Neural cell (in vitro differentiated cells): ENCODE data around the gene ARHGEF25. TPM values are rescaled to one million over a fixed set of nuclear protein-coding genes. Genes with fewer than 3 reads are reported as not detected.
"Not testable (repeated sequence)": the region's sequence is repeated elsewhere in the genome, so short reads cannot be mapped to it uniquely, and the experiment has no call there.

Source experiments
- H2AFZ ChIP-seq: fragments of 200-600, 300-800 bp; sonication (generic), shearing (Covaris generic); 2 replicates; pipeline ENCODE4 v1.6.0; 2014; ENCODE audit warnings: low read depth, mild to moderate bottlenecking, antibody characterized with exemption, low read length, moderate library complexity
- H3F3A ChIP-seq: fragments of 200-600 bp; shearing (Covaris generic); 2 replicates; pipeline ENCODE4 v1.6.1; 2016; ENCODE audit warnings: mild to moderate bottlenecking, moderate library complexity, mixed read lengths, antibody characterized with exemption, low read length; ENCODE audit not compliant: insufficient read depth, poor library complexity, severe bottlenecking
- H3K27ac ChIP-seq: fragments of 200-600, 300-800 bp; sonication (generic), shearing (Covaris generic); 2 replicates; pipeline ENCODE4 v1.5.1; 2014; ENCODE audit warnings: mild to moderate bottlenecking, low read length, moderate library complexity
- H3K27me3 ChIP-seq: fragments of 300-800, 200-600 bp; sonication (generic), shearing (Covaris generic); 2 replicates; pipeline ENCODE4 v1.6.0; 2014; ENCODE audit warnings: mild to moderate bottlenecking, low read depth, low read length, moderate library complexity; ENCODE audit not compliant: insufficient read depth
- H3K36me3 ChIP-seq: fragments of 300-800, 200-600 bp; sonication (generic), shearing (Covaris generic); 2 replicates; pipeline ENCODE4 v1.5.1; 2014; ENCODE audit warnings: mild to moderate bottlenecking, antibody characterized with exemption, low read length, moderate library complexity; ENCODE audit not compliant: insufficient read depth
- H3K4me2 ChIP-seq: fragments of 300-800, 200-600 bp; sonication (generic), shearing (Covaris generic); 2 replicates; pipeline ENCODE4 v1.6.0; 2014; ENCODE audit warnings: mild to moderate bottlenecking, low read length
- H3K4me3 ChIP-seq: fragments of 300-800, 200-600 bp; sonication (generic), shearing (Covaris generic); 2 replicates; pipeline ENCODE4 v1.5.1; 2014; ENCODE audit warnings: mild to moderate bottlenecking, low read length, moderate library complexity
- H3K79me2 ChIP-seq: fragments of 200-600 bp; shearing (Covaris generic); replicated peaks from 2 replicates; pipeline ENCODE4 v1.6.0; 2014; ENCODE audit warnings: mild to moderate bottlenecking, low read length, moderate library complexity; ENCODE audit not compliant: insufficient read depth
- H3K9ac ChIP-seq: fragments of 300-800, 200-600 bp; sonication (generic), shearing (Covaris generic); 2 replicates; pipeline ENCODE4 v1.6.1; 2016; ENCODE audit warnings: mild to moderate bottlenecking, low read length, mixed read lengths
- H3K9me2 ChIP-seq: fragments of 200-600 bp; shearing (Covaris generic); 2 replicates; pipeline ENCODE4 v1.6.1; 2016; ENCODE audit warnings: mild to moderate bottlenecking, low read length, mixed read lengths; ENCODE audit not compliant: insufficient read depth
- H3K9me3 ChIP-seq: fragments of 200-600, 300-800 bp; sonication (generic), shearing (Covaris generic); 2 replicates; pipeline ENCODE4 v1.6.1; 2016; ENCODE audit warnings: mild to moderate bottlenecking, mixed run types, low read length, moderate library complexity, mixed read lengths
- H4K20me1 ChIP-seq: fragments of 200-600 bp; shearing (Covaris generic); 2 replicates; pipeline ENCODE4 v1.6.1; 2016; ENCODE audit warnings: mild to moderate bottlenecking, mixed run types; ENCODE audit not compliant: insufficient read depth
- MXI1 ChIP-seq: fragments of 450-650 bp; conservative IDR thresholded peaks from 2 replicates; pipeline ENCODE4 v1.6.1; 2014; ENCODE audit warnings: antibody characterized with exemption, mild to moderate bottlenecking; ENCODE audit not compliant: poor library complexity, severe bottlenecking
- RAD21 ChIP-seq: fragments of 450-650 bp; conservative IDR thresholded peaks from 2 replicates; pipeline ENCODE4 v1.6.1; 2014; ENCODE audit warnings: antibody characterized with exemption, mild to moderate bottlenecking, moderate library complexity
- SMC3 ChIP-seq: fragments of 450-650 bp; conservative IDR thresholded peaks from 2 replicates; pipeline ENCODE4 v1.6.1; 2014; ENCODE audit warnings: antibody characterized with exemption, mild to moderate bottlenecking, moderate library complexity; ENCODE audit not compliant: poor library complexity
- TAF1 ChIP-seq: IDR thresholded peaks from 2 replicates; pipeline ENCODE4 v1.6.1; 2012; ENCODE audit warnings: low read depth
- polyA plus RNA-seq: library from polyadenylated mRNA; depleted of rRNA; stranded (reverse); fragments of >200 nt; gene quantifications from 2 replicates; pipeline ENCODE4 v1.2.3, GENCODE V29; 2014
- TF ChIP-seq, protein P1 (sequence below): fragments of 450-650 bp; IDR thresholded peaks from 2 replicates; pipeline ENCODE4 v1.5.1; 2014; ENCODE audit warnings: antibody characterized with exemption, mild to moderate bottlenecking, moderate library complexity; ENCODE audit not compliant: poor library complexity, severe bottlenecking

ARHGEF25 gene
- polyA plus RNA-seq, 1 donor from 2014 or later = 12.9 TPM

DNA sequence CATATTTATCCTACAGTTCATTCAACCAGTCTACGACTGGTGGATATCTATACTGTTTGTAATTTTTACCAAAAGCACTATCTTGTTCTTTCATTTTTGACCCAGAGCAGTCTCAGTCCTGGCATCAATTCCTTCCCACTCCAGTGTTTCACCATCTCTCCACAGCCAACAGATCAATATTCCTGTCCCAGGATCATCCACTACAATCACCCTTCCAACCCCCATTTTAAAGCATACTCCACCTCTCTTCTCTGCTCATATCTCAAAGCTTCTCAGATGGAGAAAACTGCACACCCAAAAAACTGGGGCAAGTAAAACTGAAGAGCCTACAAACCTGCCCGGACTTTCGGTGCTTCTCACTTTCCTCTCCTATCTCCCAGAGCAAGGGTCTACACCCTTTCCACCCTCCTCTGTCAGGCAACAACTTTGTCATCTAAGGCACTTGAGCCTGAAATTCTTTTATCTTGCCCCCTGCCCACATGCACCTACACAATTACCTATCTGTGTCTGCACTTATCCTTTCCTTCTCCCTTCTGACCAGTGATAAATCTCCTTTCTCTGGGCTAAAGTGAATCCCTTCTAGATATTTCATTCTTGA is 24.3 kb upstream of the ARHGEF25 start:
- Histone ChIP-seq H3K79me2 (no peaks in the 10 kb centered on the region), H3F3A (no peaks in the 10 kb centered on the region), H3K36me3 (no peaks in the 10 kb centered on the region), H3K9ac (no peak overlapping the region), H3K4me3 (no peak overlapping the region), H3K27ac (no peak overlapping the region), H3K9me3 (no peaks in the 10 kb centered on the region), H3K4me2 (no peak overlapping the region), H4K20me1 (no peaks in the 10 kb centered on the region), H3K27me3 (no peaks in the 10 kb centered on the region), H3K9me2 (no peaks in the 10 kb centered on the region), H2AFZ (no peak overlapping the region)
- TF ChIP-seq, protein P1, sequence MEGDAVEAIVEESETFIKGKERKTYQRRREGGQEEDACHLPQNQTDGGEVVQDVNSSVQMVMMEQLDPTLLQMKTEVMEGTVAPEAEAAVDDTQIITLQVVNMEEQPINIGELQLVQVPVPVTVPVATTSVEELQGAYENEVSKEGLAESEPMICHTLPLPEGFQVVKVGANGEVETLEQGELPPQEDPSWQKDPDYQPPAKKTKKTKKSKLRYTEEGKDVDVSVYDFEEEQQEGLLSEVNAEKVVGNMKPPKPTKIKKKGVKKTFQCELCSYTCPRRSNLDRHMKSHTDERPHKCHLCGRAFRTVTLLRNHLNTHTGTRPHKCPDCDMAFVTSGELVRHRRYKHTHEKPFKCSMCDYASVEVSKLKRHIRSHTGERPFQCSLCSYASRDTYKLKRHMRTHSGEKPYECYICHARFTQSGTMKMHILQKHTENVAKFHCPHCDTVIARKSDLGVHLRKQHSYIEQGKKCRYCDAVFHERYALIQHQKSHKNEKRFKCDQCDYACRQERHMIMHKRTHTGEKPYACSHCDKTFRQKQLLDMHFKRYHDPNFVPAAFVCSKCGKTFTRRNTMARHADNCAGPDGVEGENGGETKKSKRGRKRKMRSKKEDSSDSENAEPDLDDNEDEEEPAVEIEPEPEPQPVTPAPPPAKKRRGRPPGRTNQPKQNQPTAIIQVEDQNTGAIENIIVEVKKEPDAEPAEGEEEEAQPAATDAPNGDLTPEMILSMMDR = no peak
- TF ChIP-seq RAD21 (no peak), MXI1 (no peak)

DNA sequence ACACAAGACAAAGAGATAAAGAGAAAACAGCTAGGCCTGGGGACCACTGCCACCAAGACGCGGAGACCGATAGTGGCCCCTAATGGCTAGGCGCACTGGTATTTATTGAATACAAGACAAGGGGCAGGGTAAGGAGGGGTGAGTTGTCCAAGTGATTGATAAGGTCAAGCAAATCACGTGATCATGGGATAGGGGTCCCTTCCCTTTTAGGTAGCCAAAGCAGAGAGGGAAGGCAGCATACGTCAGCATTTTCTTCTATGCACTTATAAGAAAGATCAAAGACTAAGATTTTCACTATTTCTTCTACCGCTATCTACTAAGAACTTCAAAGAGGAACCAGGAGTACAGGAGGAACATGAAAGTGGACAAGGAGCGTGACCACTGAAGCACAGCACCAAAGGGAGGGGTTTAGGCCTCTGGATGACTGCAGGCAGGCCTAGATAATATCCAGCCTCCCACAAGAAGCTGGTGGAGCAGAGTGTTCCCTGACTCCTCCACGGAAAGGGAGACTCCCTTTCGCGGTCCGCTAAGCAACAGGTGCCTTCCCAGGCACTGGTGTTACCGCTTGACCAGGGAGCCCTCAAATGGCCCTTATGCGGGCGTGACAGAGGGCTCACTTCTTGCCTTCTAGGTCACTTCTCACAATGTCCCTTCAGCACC is 22.2 kb upstream of the ARHGEF25 start:
- H2AFZ ChIP-seq, H3K9me2 ChIP-seq, H4K20me1 ChIP-seq, H3K4me3 ChIP-seq, H3K4me2 ChIP-seq, H3F3A ChIP-seq, H3K36me3 ChIP-seq, H3K27ac ChIP-seq, H3K9ac ChIP-seq, H3K27me3 ChIP-seq, H3K9me3 ChIP-seq, H3K79me2 ChIP-seq: not testable (repeated sequence)

DNA sequence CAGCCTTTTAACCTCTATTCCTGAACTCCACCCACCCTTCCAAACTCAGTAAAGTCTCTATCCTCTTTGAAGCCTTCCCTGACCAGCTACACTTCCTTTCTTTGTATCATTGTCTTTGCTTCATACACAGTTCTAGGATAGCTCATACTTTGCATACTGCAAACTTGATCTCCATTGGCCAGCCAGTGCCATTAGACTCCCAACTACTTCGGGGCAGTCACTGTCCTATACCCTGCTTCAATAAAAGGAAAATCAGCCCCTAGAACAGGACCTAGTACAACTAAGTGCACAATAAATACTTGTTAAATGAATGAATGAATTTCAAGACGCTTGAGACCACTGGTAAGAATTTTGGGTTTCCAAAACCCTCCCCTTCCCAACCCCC is 20.8 kb upstream of the ARHGEF25 start:
- TF ChIP-seq SMC3 (no peak), RAD21 (no peak), TAF1 (no peak)
- TF ChIP-seq, protein P1 = no peak
- H3F3A ChIP-seq = no peaks in the 10 kb centered on the region
- no peaks in the 10 kb centered on the region for H4K20me1 ChIP-seq
- no peaks in the 10 kb centered on the region for H3K27me3 ChIP-seq
- H3K9me2 ChIP-seq = no peaks in the 10 kb centered on the region
- H3K9me3 ChIP-seq = no peaks in the 10 kb centered on the region
- H3K36me3 ChIP-seq = no peaks in the 10 kb centered on the region
- no peak overlapping the region for H3K27ac ChIP-seq
- peaks cover 2% of the 10 kb centered on the region for H3K79me2 ChIP-seq
- peak overlapping the region; percentile 94 for H3K4me2 ChIP-seq
- H3K4me3 ChIP-seq = peak overlapping the region; percentile 96
- H2AFZ ChIP-seq = peak overlapping the region; percentile 60
- H3K9ac ChIP-seq = peak overlapping the region; percentile 74
